Thyroid gland (tissue), 4 donors: ENCODE results near the gene REPIN1. TPM values are rescaled to one million over a fixed set of nuclear protein-coding genes. Genes with fewer than 3 reads are reported as not detected.
A peak's percentile ranks its signal among the peaks of the same experiment; 100 is the strongest.

Source experiments
- DNase-seq, 2 donors: peaks; one replicate each; pipeline ENCODE4 v3.0.0-alpha.2; 2019
- H3K27ac ChIP-seq, 3 donors: fragments of 200-600 bp; sonication (generic); 1 replicate in 2 of 3; 2 replicates in 1 of 3; pipeline ENCODE4 v1.5.1; 2016 to 2019; ENCODE audit warnings: mild to moderate bottlenecking in 1 of 3, moderate library complexity in 1 of 3
- H3K27me3 ChIP-seq: fragments of 200-600 bp; sonication (generic); one replicate; pipeline ENCODE4 v1.5.1; 2019
- H3K36me3 ChIP-seq, 2 donors: fragments of 200-600 bp; sonication (generic); one replicate each; pipeline ENCODE4 v1.5.1; 2016 to 2019
- H3K4me1 ChIP-seq, 2 donors: fragments of 200-600 bp; sonication (generic); one replicate each; pipeline ENCODE4 v1.5.1; 2017 to 2019
- H3K4me3 ChIP-seq, 3 donors: fragments of 200-600 bp; sonication (generic); replicated peaks in 1 of 3; 1 replicate in 2 of 3; 2 replicates in 1 of 3; pipeline ENCODE4 v1.5.1; 2016; ENCODE audit warnings: mild to moderate bottlenecking in 1 of 3
- H3K9me3 ChIP-seq: fragments of 200-600 bp; sonication (generic); one replicate; pipeline ENCODE4 v1.5.1; 2017
- POLR2A ChIP-seq, 2 donors: fragments of 450-650 bp; IDR thresholded peaks; one replicate each; pipeline ENCODE4 v1.6.1; 2017; ENCODE audit warnings: antibody characterized with exemption in 2 of 2, mild to moderate bottlenecking in 2 of 2, moderate library complexity in 1 of 2
- WGBS, 2 donors: methylation state at CpG; one replicate each; pipeline ENCODE4 v1.1.5; 2017; 5-methylcytosine and 5-hydroxymethylcytosine counted together
- intact Hi-C: fragments of 100-400 bp; cut with DNase I; formaldehyde crosslinking; loops from one replicate; pipeline ENCODE4 v1.15.1; 2023
- total RNA-seq, 4 donors: library from RNA; depleted of rRNA; stranded (reverse); fragments of >200 nt; gene quantifications; one replicate each; pipeline ENCODE4 v1.2.3, GENCODE V29; 2016
- TF ChIP-seq, protein P1 (sequence below), 6 experiments: fragments of 200-600 bp in 3 of 6; fragments of 450-650 bp in 3 of 6; sonication (generic) in 3 of 6; IDR thresholded peaks; one replicate each; pipeline ENCODE4 v1.5.1; 2016 to 2019; ENCODE audit warnings: antibody characterized with exemption in 6 of 6, mild to moderate bottlenecking in 2 of 6, inconsistent platforms in 1 of 6, moderate library complexity in 1 of 6

REPIN1 gene
- total RNA-seq, 4 donors from 2014 or later: 71.9 to 144 (median 123) TPM

DNA sequence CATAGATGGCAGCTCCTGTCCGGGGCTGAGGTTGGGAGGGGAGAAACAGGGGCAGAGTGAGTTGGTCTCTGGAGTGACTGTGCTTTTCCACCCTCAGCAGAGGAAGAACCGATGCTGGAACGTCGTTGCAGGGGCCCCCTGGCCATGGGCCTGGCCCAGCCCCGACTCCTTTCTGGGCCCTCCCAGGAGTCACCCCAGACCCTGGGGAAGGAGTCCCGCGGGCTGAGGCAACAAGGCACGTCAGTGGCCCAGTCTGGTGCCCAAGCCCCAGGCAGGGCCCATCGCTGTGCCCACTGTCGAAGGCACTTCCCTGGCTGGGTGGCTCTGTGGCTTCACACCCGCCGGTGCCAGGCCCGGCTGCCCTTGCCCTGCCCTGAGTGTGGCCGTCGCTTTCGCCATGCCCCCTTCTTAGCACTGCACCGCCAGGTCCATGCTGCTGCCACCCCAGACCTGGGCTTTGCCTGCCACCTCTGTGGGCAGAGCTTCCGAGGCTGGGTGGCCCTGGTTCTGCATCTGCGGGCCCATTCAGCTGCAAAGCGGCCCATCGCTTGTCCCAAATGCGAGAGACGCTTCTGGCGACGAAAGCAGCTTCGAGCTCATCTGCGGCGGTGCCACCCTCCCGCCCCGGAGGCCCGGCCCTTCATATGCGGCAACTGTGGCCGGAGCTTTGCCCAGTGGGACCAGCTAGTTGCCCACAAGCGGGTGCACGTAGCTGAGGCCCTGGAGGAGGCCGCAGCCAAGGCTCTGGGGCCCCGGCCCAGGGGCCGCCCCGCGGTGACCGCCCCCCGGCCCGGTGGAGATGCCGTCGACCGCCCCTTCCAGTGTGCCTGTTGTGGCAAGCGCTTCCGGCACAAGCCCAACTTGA lies 2.7 kb downstream of the REPIN1 start:
- intact Hi-C loops: loop anchor here (5.0 kb wide), 1 partner anchor 36 kb away; a partner anchor contains a TSS
- Histone ChIP-seq H3K27ac (no peak overlapping the region), H3K4me3 (no peak overlapping the region), H3K4me1 (peaks cover 20 to 38% of the 10 kb centered on the region in 2 donors), H3K27me3 (no peaks in the 10 kb centered on the region), H3K9me3 (no peaks in the 10 kb centered on the region), H3K36me3 (peaks cover 17 to 19% of the 10 kb centered on the region in 2 donors)
- 90% methylated on average over 27 to 38 of the region's 48 CpGs for WGBS, 2 donors
- no peak for DNase-seq
- TF ChIP-seq POLR2A (IDR thresholded peaks at IDR 0.05): no peak
- TF ChIP-seq, protein P1, sequence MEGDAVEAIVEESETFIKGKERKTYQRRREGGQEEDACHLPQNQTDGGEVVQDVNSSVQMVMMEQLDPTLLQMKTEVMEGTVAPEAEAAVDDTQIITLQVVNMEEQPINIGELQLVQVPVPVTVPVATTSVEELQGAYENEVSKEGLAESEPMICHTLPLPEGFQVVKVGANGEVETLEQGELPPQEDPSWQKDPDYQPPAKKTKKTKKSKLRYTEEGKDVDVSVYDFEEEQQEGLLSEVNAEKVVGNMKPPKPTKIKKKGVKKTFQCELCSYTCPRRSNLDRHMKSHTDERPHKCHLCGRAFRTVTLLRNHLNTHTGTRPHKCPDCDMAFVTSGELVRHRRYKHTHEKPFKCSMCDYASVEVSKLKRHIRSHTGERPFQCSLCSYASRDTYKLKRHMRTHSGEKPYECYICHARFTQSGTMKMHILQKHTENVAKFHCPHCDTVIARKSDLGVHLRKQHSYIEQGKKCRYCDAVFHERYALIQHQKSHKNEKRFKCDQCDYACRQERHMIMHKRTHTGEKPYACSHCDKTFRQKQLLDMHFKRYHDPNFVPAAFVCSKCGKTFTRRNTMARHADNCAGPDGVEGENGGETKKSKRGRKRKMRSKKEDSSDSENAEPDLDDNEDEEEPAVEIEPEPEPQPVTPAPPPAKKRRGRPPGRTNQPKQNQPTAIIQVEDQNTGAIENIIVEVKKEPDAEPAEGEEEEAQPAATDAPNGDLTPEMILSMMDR (IDR thresholded peaks at IDR 0.05): no peak

DNA sequence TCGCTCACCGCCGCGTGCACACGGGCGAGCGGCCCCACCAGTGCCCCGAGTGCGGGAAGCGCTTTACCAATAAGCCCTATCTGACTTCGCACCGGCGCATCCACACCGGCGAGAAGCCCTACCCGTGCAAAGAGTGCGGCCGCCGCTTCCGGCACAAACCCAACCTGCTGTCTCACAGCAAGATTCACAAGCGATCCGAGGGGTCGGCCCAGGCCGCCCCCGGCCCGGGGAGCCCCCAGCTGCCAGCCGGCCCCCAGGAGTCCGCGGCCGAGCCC lies 3.3 kb downstream of the REPIN1 start:
- WGBS, 2 donors: 93 to 95% methylated on average over 26 to 27 of the region's 30 CpGs
- TF ChIP-seq, protein P1 (IDR thresholded peaks at IDR 0.05): no peak
- no peak for TF ChIP-seq POLR2A (IDR thresholded peaks at IDR 0.05)
- Histone ChIP-seq H3K4me1 (peaks cover 20 to 38% of the 10 kb centered on the region in 2 donors), H3K9me3 (no peaks in the 10 kb centered on the region), H3K27ac (no peak overlapping the region), H3K4me3 (no peak overlapping the region), H3K36me3 (peaks cover 17 to 19% of the 10 kb centered on the region in 2 donors), H3K27me3 (no peaks in the 10 kb centered on the region)
- no peak for DNase-seq
- intact Hi-C loops: loop anchor here (5.0 kb wide), 1 partner anchor 35 kb away; a partner anchor contains a TSS

DNA sequence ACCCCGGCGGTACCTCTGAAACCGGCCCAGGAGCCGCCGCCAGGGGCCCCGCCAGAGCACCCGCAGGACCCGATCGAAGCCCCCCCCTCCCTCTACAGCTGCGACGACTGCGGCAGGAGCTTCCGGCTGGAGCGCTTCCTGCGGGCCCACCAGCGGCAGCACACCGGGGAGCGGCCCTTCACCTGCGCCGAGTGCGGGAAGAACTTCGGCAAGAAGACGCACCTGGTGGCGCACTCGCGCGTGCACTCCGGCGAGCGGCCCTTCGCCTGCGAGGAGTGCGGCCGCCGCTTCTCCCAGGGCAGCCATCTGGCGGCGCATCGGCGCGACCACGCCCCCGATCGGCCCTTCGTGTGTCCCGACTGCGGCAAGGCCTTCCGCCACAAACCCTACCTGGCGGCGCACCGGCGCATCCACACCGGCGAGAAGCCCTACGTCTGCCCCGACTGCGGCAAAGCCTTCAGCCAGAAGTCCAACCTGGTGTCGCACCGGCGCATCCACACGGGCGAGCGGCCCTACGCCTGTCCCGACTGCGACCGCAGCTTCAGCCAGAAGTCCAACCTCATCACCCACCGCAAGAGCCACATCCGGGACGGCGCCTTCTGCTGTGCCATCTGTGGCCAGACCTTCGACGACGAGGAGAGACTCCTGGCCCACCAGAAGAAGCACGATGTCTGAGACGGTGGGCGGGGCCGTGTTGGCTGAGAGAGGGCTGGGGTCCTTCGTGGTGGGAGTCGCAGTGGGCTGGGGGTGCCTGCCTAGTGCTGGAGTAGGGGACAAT lies 3.8 kb downstream of the REPIN1 start:
- DNase-seq: no peak
- Histone ChIP-seq H3K4me1 (peaks cover 20 to 36% of the 10 kb centered on the region in 2 donors), H3K4me3 (no peak overlapping the region), H3K9me3 (no peaks in the 10 kb centered on the region), H3K27ac (peak overlapping the region in 1 of 3 donors; percentile 8), H3K36me3 (peaks cover 17 to 19% of the 10 kb centered on the region in 2 donors), H3K27me3 (no peaks in the 10 kb centered on the region)
- TF ChIP-seq, protein P1 (IDR thresholded peaks at IDR 0.05): no peak
- TF ChIP-seq POLR2A (IDR thresholded peaks at IDR 0.05): no peak
- WGBS, 2 donors: 86 to 89% methylated on average over 34 to 57 of the region's 79 CpGs
- intact Hi-C loops: loop anchor here (5.0 kb wide), 1 partner anchor 35 kb away; a partner anchor contains a TSS

DNA sequence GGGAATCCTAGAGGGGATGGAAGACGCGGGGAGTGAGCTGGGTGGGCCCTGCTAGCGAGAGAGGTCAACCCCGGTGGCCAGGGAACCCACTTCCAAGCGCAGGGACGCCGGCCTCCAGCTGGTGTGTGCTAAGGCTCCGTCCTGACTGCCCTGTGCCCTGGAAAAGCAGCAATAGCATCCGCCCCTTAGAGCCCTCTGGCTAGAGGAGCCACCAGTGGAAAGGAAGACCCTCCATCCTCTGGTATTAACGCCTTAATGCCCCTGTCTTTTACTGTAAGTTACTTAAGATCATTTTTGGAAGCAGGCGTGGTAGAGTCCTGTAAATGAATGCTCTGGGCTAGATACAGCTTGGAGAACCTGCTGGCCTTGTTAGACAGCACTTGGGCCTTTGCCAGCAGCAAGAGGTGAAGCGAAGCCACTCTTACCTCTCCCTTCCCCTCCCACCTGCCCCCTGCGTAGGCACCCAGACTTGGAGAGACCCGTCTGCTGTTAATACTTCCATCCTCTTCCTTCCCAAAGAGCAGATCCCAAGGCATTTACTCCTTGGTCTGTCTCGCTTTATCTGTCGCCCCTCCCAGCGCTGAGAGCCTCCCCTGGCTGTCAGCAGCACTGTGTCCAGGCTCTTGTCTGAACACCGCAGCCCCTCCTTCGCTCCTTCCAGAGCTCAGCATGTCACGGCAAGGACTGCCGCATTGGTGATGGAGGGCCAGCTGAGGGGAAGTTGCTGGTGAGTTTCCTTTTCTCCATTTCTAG lies 4.6 kb downstream of the REPIN1 start:
- 56 to 59% methylated on average over 21 of the region's 21 CpGs for WGBS, 2 donors
- Histone ChIP-seq H3K27me3 (no peaks in the 10 kb centered on the region), H3K4me1 (peaks cover 20 to 34% of the 10 kb centered on the region in 2 donors), H3K4me3 (no peak overlapping the region), H3K27ac (peak overlapping the region in 1 of 3 donors; percentile 8), H3K9me3 (no peaks in the 10 kb centered on the region), H3K36me3 (peaks cover 17 to 19% of the 10 kb centered on the region in 2 donors)
- TF ChIP-seq POLR2A (IDR thresholded peaks at IDR 0.05): no peak
- TF ChIP-seq, protein P1 (IDR thresholded peaks at IDR 0.05): no peak
- DNase-seq: peak; percentile 89 to 92
- intact Hi-C loops: loop anchor here (5.0 kb wide), 1 partner anchor 34 kb away; a partner anchor contains a TSS
